HG02588 (cell line): Measurements from ENCODE around the gene NDUFB1.

Experiments used
- ATAC-seq: cut with Tn5 transposase; IDR thresholded peaks from one replicate; pipeline ENCODE4 v1.9.1; 2021; ENCODE audit warnings: mild to moderate bottlenecking, moderate library complexity; ENCODE audit not compliant: unreplicated experiment

NDUFB1 gene

GRCh38 chr14:92121670-92122350 is at the start of gene NDUFB1, which contains the start of gene CPSF2:
Gene NDUFB1, minus strand, starts transcription at chr14:92121706. Its CDS starts 4,069 bp downstream, at chr14:92117637.
Gene CPSF2, plus strand, starts transcription at chr14:92121969. Its CDS starts 9,016 bp downstream, at chr14:92130985.
- ATAC-seq, result peak; percentile 83

GRCh38 chr14:92164958-92165357 is 43.5 kb upstream of the NDUFB1 start:
- ATAC-seq, result no peak

- ATAC-seq, result no peak
Measured at GRCh38 chr14:92161521-92161920, 40.0 kb upstream of the NDUFB1 start.

- ATAC-seq, result no peak
Measured at GRCh38 chr14:92160619-92161018, 39.1 kb upstream of the NDUFB1 start.

- ATAC-seq, result no peak
Measured at GRCh38 chr14:92154283-92154942, 32.9 kb upstream of the NDUFB1 start.

- no peak for ATAC-seq
Measured at GRCh38 chr14:92153581-92153980, 32.1 kb upstream of the NDUFB1 start.

GRCh38 chr14:92144708-92145107 is 23.2 kb upstream of the NDUFB1 start:
- no peak for ATAC-seq

GRCh38 chr14:92143962-92144361 is 22.5 kb upstream of the NDUFB1 start:
- ATAC-seq, result no peak

GRCh38 chr14:92143309-92143708 is 21.8 kb upstream of the NDUFB1 start:
- ATAC-seq, result no peak

- ATAC-seq, result no peak
Measured at GRCh38 chr14:92135269-92135668, 13.8 kb upstream of the NDUFB1 start.

GRCh38 chr14:92134456-92134855 is 12.9 kb upstream of the NDUFB1 start:
- no peak for ATAC-seq

GRCh38 chr14:92122761-92123160 is 1.3 kb upstream of the NDUFB1 start:
- no peak for ATAC-seq

GRCh38 chr14:92122351-92122677 is 808 bp upstream of the NDUFB1 start:
- ATAC-seq, result no peak

GRCh38 chr14:92121207-92121669 is 268 bp downstream of the NDUFB1 start:
- ATAC-seq, result peak; percentile 3

GRCh38 chr14:92109490-92109889 is 12.0 kb downstream of the NDUFB1 start:
- ATAC-seq, result no peak

- ATAC-seq, result no peak
Measured at GRCh38 chr14:92108345-92109254, 12.9 kb downstream of the NDUFB1 start.

GRCh38 chr14:92106143-92106926 is 15.2 kb downstream of the NDUFB1 start, which contains the start of gene ATXN3:
Gene ATXN3, minus strand, starts transcription at chr14:92106582. Its CDS starts 30 bp downstream, at chr14:92106552.
- ATAC-seq, result peak; percentile 78

- ATAC-seq, result peak; percentile 6
Measured at GRCh38 chr14:92105893-92106142, 15.7 kb downstream of the NDUFB1 start.

GRCh38 chr14:92105073-92105892 is 16.2 kb downstream of the NDUFB1 start:
- no peak for ATAC-seq
